22Rv1 (cell line): Measurements from ENCODE around the gene DNAJC10.

Experiments
- ZFX ChIP-seq: fragments of 450-650 bp; IDR thresholded peaks from 2 replicates; pipeline ENCODE4 v1.6.1; 2017; ENCODE audit warnings: antibody characterized with exemption, borderline replicate concordance
- TF ChIP-seq, protein P1 (sequence below): fragments of 450-650 bp; IDR thresholded peaks from 2 replicates; pipeline ENCODE4 v1.5.1; 2017; ENCODE audit warnings: mild to moderate bottlenecking

DNA sequence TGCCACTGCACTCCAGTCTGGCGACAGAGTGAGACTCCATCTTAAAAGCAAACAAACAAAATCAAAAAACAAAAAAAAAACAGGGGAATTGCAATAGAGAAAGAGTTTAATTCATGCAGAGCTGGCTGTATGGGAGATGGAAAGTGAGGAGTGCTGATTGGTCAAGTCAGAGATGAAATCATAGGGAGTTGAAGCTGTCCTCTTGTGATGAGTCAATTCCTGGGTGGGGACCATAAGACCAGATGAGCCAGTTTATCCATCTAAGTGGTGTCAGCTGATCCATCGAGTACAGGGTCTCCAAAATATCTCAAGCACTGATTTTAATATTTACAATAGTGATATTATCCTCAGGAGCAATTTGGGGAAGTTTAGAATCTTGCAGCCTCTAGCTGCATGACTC lies 105.1 kb downstream of the DNAJC10 start:
- TF ChIP-seq, protein P1, sequence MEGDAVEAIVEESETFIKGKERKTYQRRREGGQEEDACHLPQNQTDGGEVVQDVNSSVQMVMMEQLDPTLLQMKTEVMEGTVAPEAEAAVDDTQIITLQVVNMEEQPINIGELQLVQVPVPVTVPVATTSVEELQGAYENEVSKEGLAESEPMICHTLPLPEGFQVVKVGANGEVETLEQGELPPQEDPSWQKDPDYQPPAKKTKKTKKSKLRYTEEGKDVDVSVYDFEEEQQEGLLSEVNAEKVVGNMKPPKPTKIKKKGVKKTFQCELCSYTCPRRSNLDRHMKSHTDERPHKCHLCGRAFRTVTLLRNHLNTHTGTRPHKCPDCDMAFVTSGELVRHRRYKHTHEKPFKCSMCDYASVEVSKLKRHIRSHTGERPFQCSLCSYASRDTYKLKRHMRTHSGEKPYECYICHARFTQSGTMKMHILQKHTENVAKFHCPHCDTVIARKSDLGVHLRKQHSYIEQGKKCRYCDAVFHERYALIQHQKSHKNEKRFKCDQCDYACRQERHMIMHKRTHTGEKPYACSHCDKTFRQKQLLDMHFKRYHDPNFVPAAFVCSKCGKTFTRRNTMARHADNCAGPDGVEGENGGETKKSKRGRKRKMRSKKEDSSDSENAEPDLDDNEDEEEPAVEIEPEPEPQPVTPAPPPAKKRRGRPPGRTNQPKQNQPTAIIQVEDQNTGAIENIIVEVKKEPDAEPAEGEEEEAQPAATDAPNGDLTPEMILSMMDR: no peak
- TF ChIP-seq ZFX: no peak
